Sigmoid colon (tissue), 7 donors: Measurements from ENCODE around the gene MYO5B. TPM values are rescaled to one million over a fixed set of nuclear protein-coding genes. Genes with fewer than 3 reads are reported as not detected.

Experiments
- DNase-seq: peaks from one replicate; pipeline ENCODE4 v3.0.0-alpha.2; 2019
- H3K27ac ChIP-seq, 4 donors: fragments of 200-600 bp; sonication (generic); one replicate each; pipeline ENCODE4 v1.5.1; 2016 to 2019; ENCODE audit warnings: mild to moderate bottlenecking in 1 of 4
- H3K27me3 ChIP-seq, 3 donors: fragments of 200-600 bp; sonication (generic); one replicate each; pipeline ENCODE4 v1.5.1; 2019; ENCODE audit warnings: mild to moderate bottlenecking in 1 of 3
- H3K36me3 ChIP-seq, 4 donors: fragments of 200-600 bp; sonication (generic); one replicate each; pipeline ENCODE4 v1.5.1; 2016 to 2019
- H3K4me1 ChIP-seq, 4 donors: fragments of 200-600 bp; sonication (generic); one replicate each; pipeline ENCODE4 v1.5.1; 2017 to 2019
- H3K4me3 ChIP-seq, 4 donors: fragments of 200-600 bp; sonication (generic); one replicate each; pipeline ENCODE4 v1.5.1; 2017 to 2019; ENCODE audit warnings: mild to moderate bottlenecking in 2 of 4, moderate library complexity in 1 of 4
- H3K9me3 ChIP-seq, 4 donors: fragments of 200-600 bp in 3 of 4; sonication (generic) in 3 of 4; one replicate each; pipeline versions ENCODE4 v1.5.1 to v1.6.1; 2013 to 2019
- CTCF ChIP-seq, 4 experiments: fragments of 450-650 bp in 3 of 4; fragments of 200-600 bp in 1 of 4; IDR thresholded peaks; one replicate each; pipeline ENCODE4 v1.5.1; 2016 to 2019; ENCODE audit warnings: antibody characterized with exemption in 4 of 4, mild to moderate bottlenecking in 3 of 4, moderate library complexity in 2 of 4
- EP300 ChIP-seq, 4 donors: sonication (generic); formaldehyde crosslinking; IDR thresholded peaks; one replicate each; pipeline ENCODE4 v1.6.1; 2017; ENCODE audit warnings: antibody characterized with exemption in 4 of 4
- POLR2A ChIP-seq, 2 donors: fragments of 450-650 bp; IDR thresholded peaks; one replicate each; pipeline ENCODE4 v1.6.1; 2016; ENCODE audit warnings: antibody characterized with exemption in 2 of 2, mild to moderate bottlenecking in 2 of 2, moderate library complexity in 2 of 2
- POLR2AphosphoS5 ChIP-seq, 4 donors: sonication (generic); formaldehyde crosslinking; IDR thresholded peaks; one replicate each; pipeline ENCODE4 v1.6.1; 2017; ENCODE audit warnings: antibody characterized with exemption in 4 of 4
- WGBS, 2 donors: extraction: QIAGEN DNeasy Blood & Tissue Kit; methylation state at CpG; one replicate each; pipeline ENCODE4 v1.1.7; 2013; 5-methylcytosine and 5-hydroxymethylcytosine counted together
- intact Hi-C: fragments of 100-400 bp; cut with DNase I; formaldehyde crosslinking; loops from one replicate; pipeline ENCODE4 v1.15.1; 2023
- polyA plus RNA-seq, 3 donors: library from polyadenylated mRNA; stranded (reverse); fragments of 200-250 nt; gene quantifications; one replicate each; pipeline ENCODE4 v1.2.3, GENCODE V29; 2013
- total RNA-seq, 4 donors: library from RNA; depleted of rRNA; stranded (reverse); fragments of >200 nt; gene quantifications; one replicate each; pipeline ENCODE4 v1.1.0, GENCODE V29; 2016
- donor health status: healthy with polysubstance abuse.
- donor health status: Bipolar disorder and iron deficiency.
- donor health status: healthy.

MYO5B gene
- total and polyA plus RNA-seq, 7 donors = 0.14 to 80.7 (median 3.0) TPM

GRCh38 chr18:50189160-50189559, 5.8 kb downstream of the MYO5B start:
- Histone ChIP-seq H3K27me3 (peaks cover 1 to 29% (median 12%) of the 10 kb centered on the region in 3 donors), H3K4me1 (peaks cover 0 to 12% (median 7%) of the 10 kb centered on the region in 4 donors), H3K4me3 (no peak overlapping the region), H3K27ac (no peak overlapping the region), H3K9me3 (no peaks in the 10 kb centered on the region), H3K36me3 (no peaks in the 10 kb centered on the region)
- DNase-seq = no peak
- intact Hi-C loops = no loop called here
- no peak for TF ChIP-seq POLR2A (IDR thresholded peaks at IDR 0.05)
- no peak for TF ChIP-seq POLR2AphosphoS5 (IDR thresholded peaks at IDR 0.05)
- no peak for TF ChIP-seq CTCF (IDR thresholded peaks at IDR 0.05)
- TF ChIP-seq EP300 (IDR thresholded peaks at IDR 0.05) = no peak
- 86 to 88% methylated on average over 1 of the region's 1 CpG for WGBS, 2 donors

- no peak overlapping the region for H3K27ac ChIP-seq
- no peaks in the 10 kb centered on the region for H3K36me3 ChIP-seq
- TF ChIP-seq CTCF (IDR thresholded peaks at IDR 0.05) = no peak
- no peak for TF ChIP-seq POLR2AphosphoS5 (IDR thresholded peaks at IDR 0.05)
- no peak for TF ChIP-seq EP300 (IDR thresholded peaks at IDR 0.05)
- no peak for TF ChIP-seq POLR2A (IDR thresholded peaks at IDR 0.05)
- H3K9me3 ChIP-seq = no peaks in the 10 kb centered on the region
- peaks cover 0 to 7% (median 2%) of the 10 kb centered on the region in 4 donors for H3K4me1 ChIP-seq
- intact Hi-C loops = no loop called here
- no peak overlapping the region for H3K4me3 ChIP-seq
- H3K27me3 ChIP-seq = peaks cover 0 to 26% (median 7%) of the 10 kb centered on the region in 3 donors
- no peak for DNase-seq
- 43 to 84% methylated on average over 6 of the region's 6 CpGs for WGBS, 2 donors
These were observed 6.3 kb downstream of the MYO5B start for GRCh38 chr18:50188652-50189051.

GRCh38 chr18:50187659-50188058, 7.3 kb downstream of the MYO5B start:
- H3K36me3 ChIP-seq = no peaks in the 10 kb centered on the region
- H3K27me3 ChIP-seq = peaks cover 0 to 16% (median 0%) of the 10 kb centered on the region in 3 donors
- WGBS, 2 donors = 73 to 89% methylated on average over 3 of the region's 3 CpGs
- intact Hi-C loops = no loop called here
- no peaks in the 10 kb centered on the region for H3K4me1 ChIP-seq
- no peak for DNase-seq
- H3K27ac ChIP-seq = no peak overlapping the region
- H3K4me3 ChIP-seq = no peak overlapping the region
- TF ChIP-seq CTCF (IDR thresholded peaks at IDR 0.05) (no peak), POLR2AphosphoS5 (IDR thresholded peaks at IDR 0.05) (no peak), EP300 (IDR thresholded peaks at IDR 0.05) (no peak), POLR2A (IDR thresholded peaks at IDR 0.05) (no peak)
- no peaks in the 10 kb centered on the region for H3K9me3 ChIP-seq

GRCh38 chr18:50186385-50186784, 8.6 kb downstream of the MYO5B start:
- DNase-seq = no peak
- WGBS, 2 donors = 70 to 92% methylated on average over 1 of the region's 1 CpG
- Histone ChIP-seq H3K36me3 (no peaks in the 10 kb centered on the region), H3K27ac (no peak overlapping the region), H3K4me1 (no peaks in the 10 kb centered on the region), H3K9me3 (no peaks in the 10 kb centered on the region), H3K4me3 (no peak overlapping the region), H3K27me3 (peaks cover 0 to 5% (median 0%) of the 10 kb centered on the region in 3 donors)
- TF ChIP-seq POLR2AphosphoS5 (IDR thresholded peaks at IDR 0.05) (no peak), CTCF (IDR thresholded peaks at IDR 0.05) (no peak), EP300 (IDR thresholded peaks at IDR 0.05) (no peak), POLR2A (IDR thresholded peaks at IDR 0.05) (no peak)
- intact Hi-C loops = no loop called here

GRCh38 chr18:50183556-50183955, 11.4 kb downstream of the MYO5B start:
- no peak overlapping the region for H3K27ac ChIP-seq
- H3K9me3 ChIP-seq = no peaks in the 10 kb centered on the region
- intact Hi-C loops = no loop called here
- H3K36me3 ChIP-seq = no peaks in the 10 kb centered on the region
- WGBS, 2 donors = 81 to 84% methylated on average over 5 of the region's 5 CpGs
- H3K27me3 ChIP-seq = peaks cover 0 to 5% (median 0%) of the 10 kb centered on the region in 3 donors
- TF ChIP-seq POLR2A (IDR thresholded peaks at IDR 0.05) (no peak), CTCF (IDR thresholded peaks at IDR 0.05) (no peak), POLR2AphosphoS5 (IDR thresholded peaks at IDR 0.05) (no peak), EP300 (IDR thresholded peaks at IDR 0.05) (no peak)
- DNase-seq = no peak
- H3K4me1 ChIP-seq = no peaks in the 10 kb centered on the region
- no peak overlapping the region for H3K4me3 ChIP-seq
